Neural cell (in vitro differentiated cells): ENCODE results near the gene HMGB1. TPM values are rescaled to one million over a fixed set of nuclear protein-coding genes. Genes with fewer than 3 reads are reported as not detected.

ENCODE experiments used
- H2AFZ ChIP-seq: fragments of 200-600, 300-800 bp; sonication (generic), shearing (Covaris generic); 2 replicates; pipeline ENCODE4 v1.6.0; 2014; ENCODE audit warnings: low read depth, mild to moderate bottlenecking, antibody characterized with exemption, low read length, moderate library complexity
- H3F3A ChIP-seq: fragments of 200-600 bp; shearing (Covaris generic); 2 replicates; pipeline ENCODE4 v1.6.1; 2016; ENCODE audit warnings: mild to moderate bottlenecking, moderate library complexity, mixed read lengths, antibody characterized with exemption, low read length; ENCODE audit not compliant: insufficient read depth, poor library complexity, severe bottlenecking
- H3K27ac ChIP-seq: fragments of 200-600, 300-800 bp; sonication (generic), shearing (Covaris generic); 2 replicates; pipeline ENCODE4 v1.5.1; 2014; ENCODE audit warnings: mild to moderate bottlenecking, low read length, moderate library complexity
- H3K27me3 ChIP-seq: fragments of 300-800, 200-600 bp; sonication (generic), shearing (Covaris generic); 2 replicates; pipeline ENCODE4 v1.6.0; 2014; ENCODE audit warnings: mild to moderate bottlenecking, low read depth, low read length, moderate library complexity; ENCODE audit not compliant: insufficient read depth
- H3K36me3 ChIP-seq: fragments of 300-800, 200-600 bp; sonication (generic), shearing (Covaris generic); 2 replicates; pipeline ENCODE4 v1.5.1; 2014; ENCODE audit warnings: mild to moderate bottlenecking, antibody characterized with exemption, low read length, moderate library complexity; ENCODE audit not compliant: insufficient read depth
- H3K4me2 ChIP-seq: fragments of 300-800, 200-600 bp; sonication (generic), shearing (Covaris generic); 2 replicates; pipeline ENCODE4 v1.6.0; 2014; ENCODE audit warnings: mild to moderate bottlenecking, low read length
- H3K4me3 ChIP-seq: fragments of 300-800, 200-600 bp; sonication (generic), shearing (Covaris generic); 2 replicates; pipeline ENCODE4 v1.5.1; 2014; ENCODE audit warnings: mild to moderate bottlenecking, low read length, moderate library complexity
- H3K79me2 ChIP-seq: fragments of 200-600 bp; shearing (Covaris generic); replicated peaks from 2 replicates; pipeline ENCODE4 v1.6.0; 2014; ENCODE audit warnings: mild to moderate bottlenecking, low read length, moderate library complexity; ENCODE audit not compliant: insufficient read depth
- H3K9ac ChIP-seq: fragments of 300-800, 200-600 bp; sonication (generic), shearing (Covaris generic); 2 replicates; pipeline ENCODE4 v1.6.1; 2016; ENCODE audit warnings: mild to moderate bottlenecking, low read length, mixed read lengths
- H3K9me2 ChIP-seq: fragments of 200-600 bp; shearing (Covaris generic); 2 replicates; pipeline ENCODE4 v1.6.1; 2016; ENCODE audit warnings: mild to moderate bottlenecking, low read length, mixed read lengths; ENCODE audit not compliant: insufficient read depth
- H3K9me3 ChIP-seq: fragments of 200-600, 300-800 bp; sonication (generic), shearing (Covaris generic); 2 replicates; pipeline ENCODE4 v1.6.1; 2016; ENCODE audit warnings: mild to moderate bottlenecking, mixed run types, low read length, moderate library complexity, mixed read lengths
- H4K20me1 ChIP-seq: fragments of 200-600 bp; shearing (Covaris generic); 2 replicates; pipeline ENCODE4 v1.6.1; 2016; ENCODE audit warnings: mild to moderate bottlenecking, mixed run types; ENCODE audit not compliant: insufficient read depth
- CTCF ChIP-seq: fragments of 450-650 bp; IDR thresholded peaks from 2 replicates; pipeline ENCODE4 v1.5.1; 2014; ENCODE audit warnings: antibody characterized with exemption, mild to moderate bottlenecking, moderate library complexity; ENCODE audit not compliant: poor library complexity, severe bottlenecking
- EP300 ChIP-seq: fragments of 450-650 bp; conservative IDR thresholded peaks from 2 replicates; pipeline ENCODE4 v1.6.1; 2014; ENCODE audit warnings: antibody characterized with exemption, mild to moderate bottlenecking, moderate library complexity; ENCODE audit not compliant: poor library complexity, severe bottlenecking
- EZH2 ChIP-seq: fragments of 200-600, 300-800 bp; shearing (Covaris generic), sonication (generic); IDR thresholded peaks from 2 replicates; pipeline ENCODE4 v1.6.1; 2014; ENCODE audit warnings: antibody characterized with exemption, low read length, borderline replicate concordance, mild to moderate bottlenecking; ENCODE audit not compliant: insufficient read depth, poor library complexity, severe bottlenecking
- MXI1 ChIP-seq: fragments of 450-650 bp; conservative IDR thresholded peaks from 2 replicates; pipeline ENCODE4 v1.6.1; 2014; ENCODE audit warnings: antibody characterized with exemption, mild to moderate bottlenecking; ENCODE audit not compliant: poor library complexity, severe bottlenecking
- POLR2AphosphoS5 ChIP-seq: IDR thresholded peaks from 2 replicates; pipeline ENCODE4 v1.6.1; 2012
- RAD21 ChIP-seq: fragments of 450-650 bp; conservative IDR thresholded peaks from 2 replicates; pipeline ENCODE4 v1.6.1; 2014; ENCODE audit warnings: antibody characterized with exemption, mild to moderate bottlenecking, moderate library complexity
- REST ChIP-seq: IDR thresholded peaks from 2 replicates; pipeline ENCODE4 v1.6.1; 2012; ENCODE audit warnings: borderline replicate concordance
- SMC3 ChIP-seq: fragments of 450-650 bp; conservative IDR thresholded peaks from 2 replicates; pipeline ENCODE4 v1.6.1; 2014; ENCODE audit warnings: antibody characterized with exemption, mild to moderate bottlenecking, moderate library complexity; ENCODE audit not compliant: poor library complexity
- TAF1 ChIP-seq: IDR thresholded peaks from 2 replicates; pipeline ENCODE4 v1.6.1; 2012; ENCODE audit warnings: low read depth
- polyA plus RNA-seq: library from polyadenylated mRNA; depleted of rRNA; stranded (reverse); fragments of >200 nt; gene quantifications from 2 replicates; pipeline ENCODE4 v1.2.3, GENCODE V29; 2014

HMGB1 gene
- polyA plus RNA-seq, 1 donor from 2014 or later = 1,091 TPM

- Histone ChIP-seq H3F3A (no peaks in the 10 kb centered on the region), H3K27me3 (no peaks in the 10 kb centered on the region), H3K4me2 (no peak overlapping the region), H3K27ac (no peak overlapping the region), H3K36me3 (no peaks in the 10 kb centered on the region), H4K20me1 (no peaks in the 10 kb centered on the region), H3K9ac (no peak overlapping the region), H3K4me3 (no peak overlapping the region), H3K9me3 (no peaks in the 10 kb centered on the region), H3K9me2 (no peaks in the 10 kb centered on the region), H2AFZ (no peak overlapping the region), H3K79me2 (no peaks in the 10 kb centered on the region)
- no peak for TF ChIP-seq RAD21
- TF ChIP-seq EP300 = no peak
- TF ChIP-seq SMC3 = no peak
- no peak for TF ChIP-seq TAF1
- no peak for TF ChIP-seq MXI1
Measured at GRCh38 chr13:30442926-30443325, 22.8 kb downstream of the HMGB1 start.

- no peak for TF ChIP-seq MXI1
- no peak for TF ChIP-seq REST
- no peak for TF ChIP-seq CTCF
- no peak for TF ChIP-seq RAD21
- no peak for TF ChIP-seq EZH2
- no peak for TF ChIP-seq SMC3
- no peak for TF ChIP-seq TAF1
- TF ChIP-seq EP300 = no peak
- no peak for TF ChIP-seq POLR2AphosphoS5
- Histone ChIP-seq H3K4me3 (no peak overlapping the region), H3K9ac (no peak overlapping the region), H3K9me3 (no peaks in the 10 kb centered on the region), H3K4me2 (no peak overlapping the region), H3K9me2 (no peaks in the 10 kb centered on the region), H3K27me3 (no peaks in the 10 kb centered on the region), H3K27ac (no peak overlapping the region), H3K36me3 (no peaks in the 10 kb centered on the region), H3K79me2 (no peaks in the 10 kb centered on the region), H4K20me1 (no peaks in the 10 kb centered on the region), H3F3A (no peaks in the 10 kb centered on the region), H2AFZ (no peak overlapping the region)
Measured at GRCh38 chr13:30440910-30441703, 24.6 kb downstream of the HMGB1 start.
